Activated T-helper 2 cell treated with anti-CD3 and anti-CD28 coated beads, Interferon-gamma antibody, Interleukin-2, Interleukin-4, amounts not matched to agents 10 μg/mL and 5 μg/mL and 100 μg/mL, durations not matched to agents 14 hours and 24 hours and 36 hours (primary cell): ENCODE data around the gene PLSCR3. TPM values are rescaled to one million over a fixed set of nuclear protein-coding genes. Genes with fewer than 3 reads are reported as not detected.

Experiments used
- DNase-seq: peaks from one replicate; pipeline ENCODE4 v3.0.0; 2021; ENCODE audit warnings: low spot score
- H3K27ac Mint-ChIP-seq: one replicate; pipeline ENCODE4 v1.8.0; 2021; ENCODE audit warnings: mixed read lengths
- H3K27me3 Mint-ChIP-seq: one replicate; pipeline ENCODE4 v1.8.0; 2021; ENCODE audit warnings: low read depth, mixed read lengths
- H3K36me3 Mint-ChIP-seq: one replicate; pipeline ENCODE4 v1.8.0; 2021; ENCODE audit warnings: low read depth, mixed read lengths
- H3K4me1 Mint-ChIP-seq: one replicate; pipeline ENCODE4 v1.8.0; 2021; ENCODE audit warnings: low read depth, mixed read lengths
- H3K4me3 Mint-ChIP-seq: one replicate; pipeline ENCODE4 v1.8.0; 2021; ENCODE audit warnings: low read depth, mild to moderate bottlenecking, moderate library complexity, mixed read lengths
- H3K9me3 Mint-ChIP-seq: one replicate; pipeline ENCODE4 v1.8.0; 2021; ENCODE audit warnings: mixed read lengths
- intact Hi-C: fragments of 100-400 bp; cut with micrococcal nuclease; formaldehyde crosslinking; loops from one replicate; pipeline ENCODE4 v1.15.1; 2023
- total RNA-seq: library from RNA; stranded (reverse); gene quantifications from 2 replicates; pipeline ENCODE4 v1.2.3, GENCODE V29; 2022

Gene PLSCR3
- total RNA-seq, 1 donor from 2014 or later = 75.4 TPM

GRCh38 chr17:7343250-7343649, 51.1 kb downstream of the PLSCR3 start:
- Mint-ChIP-seq H3K27me3 (no peaks in the 10 kb centered on the region), H3K27ac (no peak overlapping the region), H3K4me1 (peaks cover 16% of the 10 kb centered on the region), H3K9me3 (no peaks in the 10 kb centered on the region), H3K36me3 (peaks cover 75% of the 10 kb centered on the region), H3K4me3 (no peak overlapping the region)
- intact Hi-C loops = no loop called here
- no peak for DNase-seq

- intact Hi-C loops = no loop called here
- H3K27me3 Mint-ChIP-seq = no peaks in the 10 kb centered on the region
- H3K4me3 Mint-ChIP-seq = no peak overlapping the region
- no peak for DNase-seq
- H3K36me3 Mint-ChIP-seq = peaks cover 74% of the 10 kb centered on the region
- H3K9me3 Mint-ChIP-seq = no peaks in the 10 kb centered on the region
- peaks cover 19% of the 10 kb centered on the region for H3K4me1 Mint-ChIP-seq
- no peak overlapping the region for H3K27ac Mint-ChIP-seq
Observed at GRCh38 chr17:7341842-7342241, 52.5 kb downstream of the PLSCR3 start.

GRCh38 chr17:7340179-7340578, 54.1 kb downstream of the PLSCR3 start:
- Mint-ChIP-seq H3K4me3 (no peak overlapping the region), H3K9me3 (no peaks in the 10 kb centered on the region), H3K27ac (no peak overlapping the region), H3K36me3 (peaks cover 61% of the 10 kb centered on the region), H3K4me1 (peaks cover 29% of the 10 kb centered on the region), H3K27me3 (no peaks in the 10 kb centered on the region)
- DNase-seq = no peak
- intact Hi-C loops = no loop called here

Other genes starting within 250 kb of the PLSCR3 start
- gene ASGR1, start 215.2 kb downstream of the PLSCR3 start, total RNA-seq = 1.7 and 1.8 TPM in 2 replicates
- 10.5 and 10.6 TPM in 2 replicates for gene DLG4, start 174.7 kb downstream of the PLSCR3 start, total RNA-seq
- 492 and 503 TPM in 2 replicates for gene ACADVL, start 174.6 kb downstream of the PLSCR3 start, total RNA-seq
- gene DVL2, start 160.0 kb downstream of the PLSCR3 start, total RNA-seq = 69.7 and 73.1 TPM in 2 replicates
- 43.4 and 47.8 TPM in 2 replicates for gene PHF23, start 155.1 kb downstream of the PLSCR3 start, total RNA-seq
- 145 and 147 TPM in 2 replicates for gene GABARAP, start 152.1 kb downstream of the PLSCR3 start, total RNA-seq
- gene CTDNEP1, start 142.8 kb downstream of the PLSCR3 start, total RNA-seq = 170 and 181 TPM in 2 replicates
- gene ELP5, start 142.3 kb downstream of the PLSCR3 start, total RNA-seq = 64.8 and 65.3 TPM in 2 replicates
- 0.21 and 0.41 TPM in 2 replicates for gene CLDN7, start 132.0 kb downstream of the PLSCR3 start, total RNA-seq
- 0.14 and 0.25 TPM in 2 replicates for gene SLC2A4, start 112.8 kb downstream of the PLSCR3 start, total RNA-seq
- 0.43 and 0.51 TPM in 2 replicates for gene YBX2, start 99.9 kb downstream of the PLSCR3 start, total RNA-seq
- 1,189 and 1,199 TPM in 2 replicates for gene EIF5A, start 86.9 kb downstream of the PLSCR3 start, total RNA-seq
- 57.6 and 64.9 TPM in 2 replicates for gene GPS2, start 79.2 kb downstream of the PLSCR3 start, total RNA-seq
- 45.7 and 47.7 TPM in 2 replicates for gene NEURL4, start 65.2 kb downstream of the PLSCR3 start, total RNA-seq
- 361 and 382 TPM in 2 replicates for gene ACAP1, start 58.0 kb downstream of the PLSCR3 start, total RNA-seq
- 8.0 and 8.5 TPM in 2 replicates for gene KCTD11, start 42.4 kb downstream of the PLSCR3 start, total RNA-seq
- gene TMEM95, start 39.4 kb downstream of the PLSCR3 start, total RNA-seq = 0.25 TPM in 1 of 2 replicates, not detected in the other
- gene TNK1, start 13.4 kb downstream of the PLSCR3 start, total RNA-seq = 4.0 and 5.2 TPM in 2 replicates
- gene TMEM256, start 9.6 kb upstream of the PLSCR3 start, total RNA-seq = 67.3 and 67.7 TPM in 2 replicates
- gene NLGN2, start 13.3 kb upstream of the PLSCR3 start, total RNA-seq = 3.9 and 4.2 TPM in 2 replicates
- not detected in 2 replicates for gene SPEM1, start 25.8 kb upstream of the PLSCR3 start, total RNA-seq
- not detected in 2 replicates for gene SPEM2, start 31.1 kb upstream of the PLSCR3 start, total RNA-seq
- not detected in 2 replicates for gene SPEM3, start 34.3 kb upstream of the PLSCR3 start, total RNA-seq
- gene TMEM102, start 40.9 kb upstream of the PLSCR3 start, total RNA-seq = 13.4 and 14.8 TPM in 2 replicates
- 4.8 and 6.1 TPM in 2 replicates for gene FGF11, start 45.0 kb upstream of the PLSCR3 start, total RNA-seq
- 6.6 and 6.9 TPM in 2 replicates for gene CHRNB1, start 50.5 kb upstream of the PLSCR3 start, total RNA-seq
- 20.2 and 20.3 TPM in 2 replicates for gene ZBTB4, start 85.1 kb upstream of the PLSCR3 start, total RNA-seq
- not detected in 2 replicates for gene SLC35G6, start 86.9 kb upstream of the PLSCR3 start, total RNA-seq
- 247 and 261 TPM in 2 replicates for gene POLR2A, start 89.8 kb upstream of the PLSCR3 start, total RNA-seq
- gene TNFSF12, start 154.5 kb upstream of the PLSCR3 start, total RNA-seq = 31.8 and 36.0 TPM in 2 replicates
- gene TNFSF13, start 164.2 kb upstream of the PLSCR3 start, total RNA-seq = 2.9 and 3.5 TPM in 2 replicates
- gene SENP3, start 167.4 kb upstream of the PLSCR3 start, total RNA-seq = 64.9 and 69.6 TPM in 2 replicates
- 9.6 and 10.1 TPM in 2 replicates for gene CD68, start 185.1 kb upstream of the PLSCR3 start, total RNA-seq
- gene MPDU1, start 189.3 kb upstream of the PLSCR3 start, total RNA-seq = 98.6 and 106 TPM in 2 replicates
- 0.21 and 0.60 TPM in 2 replicates for gene SOX15, start 195.6 kb upstream of the PLSCR3 start, total RNA-seq
- gene FXR2, start 220.4 kb upstream of the PLSCR3 start, total RNA-seq = 59.0 and 63.1 TPM in 2 replicates
- 25.4 and 27.9 TPM in 2 replicates for gene SAT2, start 233.3 kb upstream of the PLSCR3 start, total RNA-seq
- gene SHBG, start 235.6 kb upstream of the PLSCR3 start, total RNA-seq = 0.46 TPM in 1 of 2 replicates, not detected in the other